Uterus (tissue), 4 donors: ENCODE results near the gene SAP130. TPM values are rescaled to one million over a fixed set of nuclear protein-coding genes. Genes with fewer than 3 reads are reported as not detected.

Experiments used
- DNase-seq, 2 donors: peaks; one replicate each; pipeline ENCODE4 v3.0.0-alpha.2; 2019 to 2020
- H3K27ac ChIP-seq, 2 donors: fragments of 200-600 bp; sonication (generic); 1 replicate in 1 of 2; 2 replicates in 1 of 2; pipeline ENCODE4 v1.5.1; 2016 to 2018
- H3K27me3 ChIP-seq, 2 donors: fragments of 200-600 bp; sonication (generic); one replicate each; pipeline ENCODE4 v1.5.1; 2018 to 2019; ENCODE audit warnings: control low read depth in 1 of 2
- H3K36me3 ChIP-seq, 2 donors: fragments of 200-600 bp; sonication (generic); one replicate each; pipeline ENCODE4 v1.5.1; 2019; ENCODE audit warnings: control low read depth in 1 of 2
- H3K4me1 ChIP-seq, 2 donors: fragments of 200-600 bp; sonication (generic); one replicate each; pipeline ENCODE4 v1.5.1; 2018 to 2019; ENCODE audit warnings: control low read depth in 1 of 2
- H3K4me3 ChIP-seq, 2 donors: fragments of 200-600 bp; sonication (generic); 1 replicate in 1 of 2; 2 replicates in 1 of 2; pipeline ENCODE4 v1.5.1; 2018 to 2019; ENCODE audit warnings: mild to moderate bottlenecking in 1 of 2
- H3K9me3 ChIP-seq, 2 donors: fragments of 200-600 bp; sonication (generic); one replicate each; pipeline ENCODE4 v1.5.1; 2019; ENCODE audit warnings: control low read depth in 1 of 2
- CTCF ChIP-seq, 4 experiments: fragments of 200-600 bp in 2 of 4; fragments of 450-650 bp in 2 of 4; sonication (generic) in 2 of 4; IDR thresholded peaks; one replicate each; pipeline ENCODE4 v1.5.1; 2016 to 2019; ENCODE audit warnings: antibody characterized with exemption in 4 of 4, mild to moderate bottlenecking in 2 of 4, moderate library complexity in 1 of 4
- POLR2A ChIP-seq, 2 donors: fragments of 450-650 bp; IDR thresholded peaks; one replicate each; pipeline ENCODE4 v1.6.1; 2016; ENCODE audit warnings: antibody characterized with exemption in 2 of 2, mild to moderate bottlenecking in 1 of 2, moderate library complexity in 1 of 2
- intact Hi-C: fragments of 100-400 bp; cut with DNase I; formaldehyde crosslinking; loops from one replicate; pipeline ENCODE4 v1.15.1; 2023; ENCODE audit warnings: low total_unique reads
- total RNA-seq, 4 donors: library from RNA; depleted of rRNA in 3 of 4; stranded (reverse); fragments of >200 nt in 3 of 4; gene quantifications; one replicate each; pipeline versions ENCODE4 v1.1.0 to v1.2.4, GENCODE V29; 2014 to 2023
- donor health status: DM: yes; HTN: yes; CAD: no.

The SAP130 gene
- total RNA-seq, 4 donors from 2014 or later = 3.6 to 47.0 (median 5.9) TPM

- Histone ChIP-seq H3K36me3 (no peaks in the 10 kb centered on the region), H3K9me3 (no peaks in the 10 kb centered on the region), H3K4me3 (no peak overlapping the region), H3K27ac (no peak overlapping the region), H3K4me1 (no peaks in the 10 kb centered on the region), H3K27me3 (no peaks in the 10 kb centered on the region)
- no peak for TF ChIP-seq POLR2A (IDR thresholded peaks at IDR 0.05)
- no peak for TF ChIP-seq CTCF (IDR thresholded peaks at IDR 0.05)
- intact Hi-C loops = no loop called here
- no peak for DNase-seq
Measured at GRCh38 chr2:127984551-127984950, 43.3 kb downstream of the SAP130 start.

GRCh38 chr2:127969446-127969845 is 58.4 kb downstream of the SAP130 start:
- no peak for DNase-seq
- no peak overlapping the region for H3K27ac ChIP-seq
- TF ChIP-seq CTCF (IDR thresholded peaks at IDR 0.05) = no peak
- TF ChIP-seq POLR2A (IDR thresholded peaks at IDR 0.05) = no peak
- H3K27me3 ChIP-seq = no peaks in the 10 kb centered on the region
- no peaks in the 10 kb centered on the region for H3K4me1 ChIP-seq
- H3K36me3 ChIP-seq = no peaks in the 10 kb centered on the region
- intact Hi-C loops = no loop called here
- H3K9me3 ChIP-seq = no peaks in the 10 kb centered on the region
- H3K4me3 ChIP-seq = no peak overlapping the region

- DNase-seq = no peak
- Histone ChIP-seq H3K36me3 (no peaks in the 10 kb centered on the region), H3K9me3 (no peaks in the 10 kb centered on the region), H3K27me3 (no peaks in the 10 kb centered on the region), H3K4me3 (no peak overlapping the region), H3K27ac (no peak overlapping the region), H3K4me1 (no peaks in the 10 kb centered on the region)
- no peak for TF ChIP-seq POLR2A (IDR thresholded peaks at IDR 0.05)
- TF ChIP-seq CTCF (IDR thresholded peaks at IDR 0.05) = no peak
- intact Hi-C loops = no loop called here
Measured at GRCh38 chr2:127968610-127969339, 59.1 kb downstream of the SAP130 start.

- intact Hi-C loops = no loop called here
- DNase-seq = no peak
- Histone ChIP-seq H3K27me3 (no peaks in the 10 kb centered on the region), H3K27ac (no peak overlapping the region), H3K4me1 (no peaks in the 10 kb centered on the region), H3K36me3 (no peaks in the 10 kb centered on the region), H3K9me3 (no peaks in the 10 kb centered on the region), H3K4me3 (no peak overlapping the region)
- no peak for TF ChIP-seq CTCF (IDR thresholded peaks at IDR 0.05)
- TF ChIP-seq POLR2A (IDR thresholded peaks at IDR 0.05) = no peak
Measured at GRCh38 chr2:127961729-127962128, 66.1 kb downstream of the SAP130 start.

- H3K9me3 ChIP-seq = no peaks in the 10 kb centered on the region
- H3K27me3 ChIP-seq = no peaks in the 10 kb centered on the region
- no peak overlapping the region for H3K4me3 ChIP-seq
- no peaks in the 10 kb centered on the region for H3K36me3 ChIP-seq
- H3K27ac ChIP-seq = no peak overlapping the region
- H3K4me1 ChIP-seq = no peaks in the 10 kb centered on the region
- no peak for TF ChIP-seq POLR2A (IDR thresholded peaks at IDR 0.05)
- DNase-seq = no peak
- intact Hi-C loops = no loop called here
Measured at GRCh38 chr2:127957240-127957639, 70.6 kb downstream of the SAP130 start.
